ENCODE measurements around the gene SRSF11.
"Not testable (repeated sequence)": the region's sequence is repeated elsewhere in the genome, so short reads cannot be mapped to it uniquely, and the experiment has no call there.

SRSF11 gene

GRCh38 chr1:70221238-70222121 lies at the start of gene SRSF11:
TSS of gene SRSF11 (plus strand) at chr1:70221380. CDS start at chr1:70221637, 257 bp downstream.
- DNase-seq: peak; percentile 66

- DNase-seq: no peak
Measured at GRCh38 chr1:70171512-70171911, 49.7 kb upstream of the SRSF11 start.

- DNase-seq: not testable (repeated sequence)
Measured at GRCh38 chr1:70185181-70185580, 36.0 kb upstream of the SRSF11 start.

GRCh38 chr1:70188522-70188921 lies 32.7 kb upstream of the SRSF11 start:
- DNase-seq: no peak

GRCh38 chr1:70190180-70190579 lies 31.0 kb upstream of the SRSF11 start:
- no peak for DNase-seq

GRCh38 chr1:70192446-70192845 lies 28.7 kb upstream of the SRSF11 start:
- DNase-seq: not testable (repeated sequence)

- no peak for DNase-seq
Measured at GRCh38 chr1:70194601-70195000, 26.6 kb upstream of the SRSF11 start.

- no peak for DNase-seq
Measured at GRCh38 chr1:70195342-70195741, 25.8 kb upstream of the SRSF11 start.

GRCh38 chr1:70196333-70196732 lies 24.8 kb upstream of the SRSF11 start:
- DNase-seq: no peak

GRCh38 chr1:70200065-70200464 lies 21.1 kb upstream of the SRSF11 start:
- DNase-seq: no peak

GRCh38 chr1:70202173-70202758 lies 18.9 kb upstream of the SRSF11 start:
- DNase-seq: no peak

- no peak for DNase-seq
Measured at GRCh38 chr1:70204139-70204538, 17.0 kb upstream of the SRSF11 start.

- DNase-seq: no peak
Measured at GRCh38 chr1:70204600-70204999, 16.6 kb upstream of the SRSF11 start.

- no peak for DNase-seq
Measured at GRCh38 chr1:70205071-70205433, 16.1 kb upstream of the SRSF11 start.

GRCh38 chr1:70205434-70206118 lies 15.6 kb upstream of the SRSF11 start, which contains the start of gene LRRC40:
TSS of gene LRRC40 (minus strand) at chr1:70205579. CDS start at chr1:70205540, 39 bp downstream.
- DNase-seq: peak; percentile 38

GRCh38 chr1:70206833-70207232 lies 14.3 kb upstream of the SRSF11 start:
- not testable (repeated sequence) for DNase-seq

GRCh38 chr1:70207492-70207891 lies 13.7 kb upstream of the SRSF11 start:
- no peak for DNase-seq

- no peak for DNase-seq
Measured at GRCh38 chr1:70208292-70208691, 12.9 kb upstream of the SRSF11 start.

- no peak for DNase-seq
Measured at GRCh38 chr1:70210820-70211219, 10.4 kb upstream of the SRSF11 start.

GRCh38 chr1:70211541-70211940 lies 9.6 kb upstream of the SRSF11 start:
- no peak for DNase-seq

- DNase-seq: no peak
Measured at GRCh38 chr1:70220015-70220414, 1.2 kb upstream of the SRSF11 start.

- DNase-seq: peak; percentile 60
Measured at GRCh38 chr1:70220517-70221237, 503 bp upstream of the SRSF11 start.

- DNase-seq: no peak
Measured at GRCh38 chr1:70222716-70223235, 1.6 kb downstream of the SRSF11 start.

Data from NCI-H524 treated with DMSO at 0.1 percent for 48 hours (cell line).